C4-2B (cell line): ENCODE results near the gene FUT7.

ENCODE experiments used
- ZFX ChIP-seq: fragments of 450-650 bp; IDR thresholded peaks from 2 replicates; pipeline ENCODE4 v1.6.1; 2017
- TF ChIP-seq, protein P1 (sequence below): fragments of 450-650 bp; conservative IDR thresholded peaks from 2 replicates; pipeline ENCODE4 v1.5.1; 2017; ENCODE audit warnings: mild to moderate bottlenecking

DNA sequence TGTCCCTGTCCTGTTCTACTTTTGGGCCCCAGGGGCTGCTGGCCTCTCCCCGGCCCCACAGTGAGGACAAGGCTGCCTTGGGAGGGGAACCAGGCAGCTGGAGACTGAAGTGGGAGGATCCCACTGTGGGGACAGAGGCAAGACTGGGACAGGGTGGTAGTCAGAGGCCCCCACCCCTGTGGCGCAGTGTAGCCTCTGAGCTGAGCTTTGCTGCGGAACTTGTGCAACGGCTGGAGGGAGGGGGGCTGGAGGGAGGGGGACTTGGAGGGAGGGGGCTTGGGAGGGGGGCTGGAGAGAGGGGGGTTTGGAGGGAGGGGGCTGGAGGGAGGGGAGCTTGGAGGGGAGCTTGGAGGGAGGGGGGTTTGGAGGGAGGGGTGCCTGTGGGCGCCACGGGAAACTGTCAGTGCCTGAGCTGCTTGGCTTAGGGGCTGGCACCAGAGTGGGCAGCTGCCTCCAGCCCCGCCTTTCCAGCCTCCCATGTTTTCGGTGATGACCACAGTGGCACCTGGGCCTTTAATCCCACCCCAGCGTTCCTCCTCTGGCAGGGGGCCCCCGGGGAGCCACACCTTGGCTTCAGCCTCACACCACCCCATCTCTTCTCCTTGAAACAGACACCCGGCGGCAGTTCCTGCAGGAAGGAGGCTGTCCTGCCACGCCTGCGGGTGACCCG, 2.3 kb upstream of the FUT7 start:
- TF ChIP-seq, protein P1, sequence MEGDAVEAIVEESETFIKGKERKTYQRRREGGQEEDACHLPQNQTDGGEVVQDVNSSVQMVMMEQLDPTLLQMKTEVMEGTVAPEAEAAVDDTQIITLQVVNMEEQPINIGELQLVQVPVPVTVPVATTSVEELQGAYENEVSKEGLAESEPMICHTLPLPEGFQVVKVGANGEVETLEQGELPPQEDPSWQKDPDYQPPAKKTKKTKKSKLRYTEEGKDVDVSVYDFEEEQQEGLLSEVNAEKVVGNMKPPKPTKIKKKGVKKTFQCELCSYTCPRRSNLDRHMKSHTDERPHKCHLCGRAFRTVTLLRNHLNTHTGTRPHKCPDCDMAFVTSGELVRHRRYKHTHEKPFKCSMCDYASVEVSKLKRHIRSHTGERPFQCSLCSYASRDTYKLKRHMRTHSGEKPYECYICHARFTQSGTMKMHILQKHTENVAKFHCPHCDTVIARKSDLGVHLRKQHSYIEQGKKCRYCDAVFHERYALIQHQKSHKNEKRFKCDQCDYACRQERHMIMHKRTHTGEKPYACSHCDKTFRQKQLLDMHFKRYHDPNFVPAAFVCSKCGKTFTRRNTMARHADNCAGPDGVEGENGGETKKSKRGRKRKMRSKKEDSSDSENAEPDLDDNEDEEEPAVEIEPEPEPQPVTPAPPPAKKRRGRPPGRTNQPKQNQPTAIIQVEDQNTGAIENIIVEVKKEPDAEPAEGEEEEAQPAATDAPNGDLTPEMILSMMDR = no peak
- no peak for TF ChIP-seq ZFX
